ENCODE results near the gene RENBP.

DNA sequence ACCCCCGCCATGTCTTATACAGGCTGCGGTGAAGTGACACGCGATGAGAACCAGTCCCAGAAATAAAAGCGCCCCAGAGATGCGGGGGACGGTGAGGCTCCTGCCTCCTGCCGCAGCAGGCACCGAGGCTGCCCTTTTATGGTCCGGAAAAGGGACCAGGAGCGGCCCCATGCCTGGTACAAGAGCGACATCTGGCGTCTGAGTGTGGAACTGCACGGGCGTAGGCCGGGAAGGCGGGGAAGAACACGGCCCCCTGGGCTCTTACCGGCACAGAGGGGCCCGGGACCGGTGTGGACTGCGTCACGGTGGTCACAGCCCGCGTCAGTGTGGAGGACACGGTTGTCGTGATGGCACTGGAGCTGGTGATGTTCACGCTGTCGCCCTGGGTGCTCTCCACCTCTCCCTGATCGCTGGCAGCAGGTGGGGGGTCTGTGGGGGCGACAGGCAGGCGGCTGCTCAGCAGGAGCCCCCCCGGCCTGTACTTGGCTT is 8.9 kb upstream of the RENBP start:
- TF ChIP-seq EP300 (IDR thresholded peaks at IDR 0.05; ENCODE audit: borderline replicate concordance) (no peak), RAD21 (IDR thresholded peaks at IDR 0.05; ENCODE audit: low read depth) (peak; percentile 59), EGR1 (IDR thresholded peaks at IDR 0.05) (no peak), YY1 (IDR thresholded peaks at IDR 0.05; ENCODE audit: low read depth) (no peak), TCF12 (IDR thresholded peaks at IDR 0.05; ENCODE audit: low read depth) (no peak)
- TF ChIP-seq, protein P1, sequence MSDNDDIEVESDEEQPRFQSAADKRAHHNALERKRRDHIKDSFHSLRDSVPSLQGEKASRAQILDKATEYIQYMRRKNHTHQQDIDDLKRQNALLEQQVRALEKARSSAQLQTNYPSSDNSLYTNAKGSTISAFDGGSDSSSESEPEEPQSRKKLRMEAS (IDR thresholded peaks at IDR 0.05), result no peak; the same call in 1 of the 2 replicates
- TF ChIP-seq, protein P2, sequence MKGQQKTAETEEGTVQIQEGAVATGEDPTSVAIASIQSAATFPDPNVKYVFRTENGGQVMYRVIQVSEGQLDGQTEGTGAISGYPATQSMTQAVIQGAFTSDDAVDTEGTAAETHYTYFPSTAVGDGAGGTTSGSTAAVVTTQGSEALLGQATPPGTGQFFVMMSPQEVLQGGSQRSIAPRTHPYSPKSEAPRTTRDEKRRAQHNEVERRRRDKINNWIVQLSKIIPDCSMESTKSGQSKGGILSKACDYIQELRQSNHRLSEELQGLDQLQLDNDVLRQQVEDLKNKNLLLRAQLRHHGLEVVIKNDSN (IDR thresholded peaks at IDR 0.05), result no peak

Data from Ishikawa (cell line).